ENCODE measurements around the gene SFTPD.

DNA sequence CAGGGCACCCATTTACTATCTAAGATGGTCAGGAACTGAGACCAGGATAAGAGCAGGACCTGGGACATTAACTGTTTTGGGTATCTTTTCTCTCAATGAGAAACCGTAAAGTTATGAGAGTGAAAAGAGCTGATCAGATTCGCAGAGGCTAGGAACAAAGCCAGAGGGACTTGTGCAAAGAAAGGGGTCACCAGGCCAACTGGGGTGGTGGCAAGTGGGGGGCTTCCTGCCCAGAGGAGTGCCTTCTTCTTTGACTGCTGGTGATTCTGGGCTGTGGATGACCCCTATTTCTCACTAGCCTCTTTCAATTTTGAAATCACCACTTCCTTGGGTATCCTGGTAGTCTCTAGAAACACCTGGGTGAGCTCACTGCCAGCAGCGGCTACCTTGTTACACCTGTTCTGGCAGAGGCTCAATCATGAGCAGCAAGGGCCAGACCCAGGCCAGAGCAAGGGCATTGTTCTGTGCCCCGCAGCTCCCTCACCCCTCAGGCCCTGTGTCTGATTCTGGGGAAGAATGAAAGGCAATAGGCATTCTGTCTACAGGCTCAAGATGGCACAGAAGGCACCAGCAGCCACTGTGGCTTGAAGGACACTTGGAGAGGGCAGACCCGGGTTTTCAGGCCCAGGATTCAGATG is 999 bp downstream of the SFTPD start:
- TF ChIP-seq POLR2A (IDR thresholded peaks at IDR 0.05) (no peak), CTCF (IDR thresholded peaks at IDR 0.05) (no peak)
